Keratinocyte (primary cell): ENCODE data around the gene TH.

Experiments
- CTCF ChIP-seq, 3 experiments: IDR thresholded peaks in 1 of 3; conservative IDR thresholded peaks in 1 of 3; optimal IDR thresholded peaks in 1 of 3; 2 replicates in 2 of 3; 3 replicates in 1 of 3; pipeline versions ENCODE3 to v1.5.1; 2011; ENCODE audit warnings: low read length in 3 of 3, mild to moderate bottlenecking in 3 of 3, moderate library complexity in 2 of 3, control low read depth in 1 of 3, inconsistent platforms in 1 of 3; ENCODE audit not compliant: insufficient read depth in 2 of 3; ENCODE audit errors: extremely low read depth in 1 of 3
- EZH2 ChIP-seq: IDR thresholded peaks from one replicate; pipeline ENCODE4 v1.6.1; 2012; ENCODE audit warnings: inconsistent platforms, mild to moderate bottlenecking, low read length, moderate library complexity

GRCh38 chr11:2166091-2166851, 5.3 kb downstream of the TH start:
- TF ChIP-seq CTCF (optimal IDR thresholded peaks at IDR 0.05 in 1 of 3, IDR thresholded peaks at IDR 0.05 in 1 of 3, conservative IDR thresholded peaks at IDR 0.05 in 1 of 3; ENCODE audit: extremely low read depth in 1 of 3, insufficient read depth in 2 of 3, low read length in 3 of 3) (peak; percentile 56 to 95 (median 87)), EZH2 (no peak)
